GM13977 (cell line): Measurements from ENCODE around the gene CUEDC2.

Source experiments
- DNase-seq: peaks from one replicate; pipeline ENCODE4 v3.0.0; 2012; ENCODE audit warnings: low spot score
- CTCF ChIP-seq: IDR thresholded peaks from 2 replicates; pipeline ENCODE4 v1.5.1; 2012; ENCODE audit warnings: mild to moderate bottlenecking, control low read depth; ENCODE audit not compliant: insufficient read depth; ENCODE audit errors: extremely low read depth, missing control alignments
- in situ Hi-C: fragments of 300-500 bp; cut with MboI; formaldehyde crosslinking; loops from one replicate; pipeline ENCODE4 v1.12.0; 2022; ENCODE audit warnings: low sequenced_read_pairs, low pct_unique_long_range_greater_than_20kb, mixed read lengths, inconsistent platforms; ENCODE audit not compliant: unreplicated experiment

Gene CUEDC2

GRCh38 chr10:102424916-102425315, 7.5 kb downstream of the CUEDC2 start:
- in situ Hi-C loops, result no loop called here
- no peak for DNase-seq
- no peak for TF ChIP-seq CTCF

DNA sequence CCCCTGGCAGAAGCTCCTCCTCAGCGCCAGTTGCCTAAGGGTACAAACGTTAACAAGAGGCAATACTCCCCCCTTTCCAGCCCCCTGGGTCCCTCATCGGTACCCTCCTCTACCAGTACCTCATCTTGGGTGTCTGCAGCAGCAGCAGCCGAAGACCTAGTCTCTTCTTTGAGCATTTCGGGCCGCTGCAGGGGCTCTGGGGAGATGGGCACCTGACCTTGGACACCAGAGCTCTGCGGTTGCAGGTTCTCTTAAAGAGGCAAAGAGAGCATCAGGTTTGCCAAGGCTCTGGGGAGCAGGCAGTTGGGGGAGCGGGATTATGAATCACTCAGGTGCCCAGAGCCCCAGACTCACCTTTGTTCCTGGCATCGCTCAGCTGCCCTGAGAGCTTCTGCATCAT, 8.2 kb downstream of the CUEDC2 start:
- in situ Hi-C loops, result no loop called here

DNA sequence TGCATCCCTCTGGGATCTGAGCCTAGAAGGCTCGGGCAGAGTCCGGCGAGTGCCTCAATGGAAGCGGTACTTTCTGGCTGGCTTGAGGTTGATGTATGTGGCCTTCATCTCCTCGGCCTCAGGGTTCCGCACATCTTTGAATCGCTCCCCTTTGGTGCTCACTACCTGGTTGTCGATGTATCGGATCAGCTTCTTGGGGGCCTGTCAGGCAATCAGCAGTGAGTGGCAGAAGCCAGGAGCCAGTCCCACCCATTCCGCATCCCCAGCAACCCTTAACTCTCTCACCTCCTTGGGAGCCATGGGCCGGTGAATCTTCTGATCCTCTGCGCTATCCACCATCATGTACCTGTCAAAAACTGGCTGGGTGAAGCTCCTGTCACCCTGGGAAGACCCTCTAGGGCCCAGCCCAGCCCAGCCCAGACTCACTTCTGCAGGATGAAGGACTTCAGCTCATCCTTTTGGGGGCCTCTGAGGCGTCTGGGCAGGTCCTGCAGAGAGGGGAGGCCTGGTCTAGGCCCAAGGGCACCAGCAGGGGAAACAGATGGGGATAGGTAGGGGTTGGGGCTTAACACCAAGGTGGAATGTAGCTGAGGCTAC, 8.9 kb downstream of the CUEDC2 start:
- DNase-seq, result no peak
- in situ Hi-C loops, result no loop called here
- no peak for TF ChIP-seq CTCF

More for the DNA sequence above, 8.2 kb downstream of the CUEDC2 start:
- no peak for DNase-seq
- no peak for TF ChIP-seq CTCF

DNA sequence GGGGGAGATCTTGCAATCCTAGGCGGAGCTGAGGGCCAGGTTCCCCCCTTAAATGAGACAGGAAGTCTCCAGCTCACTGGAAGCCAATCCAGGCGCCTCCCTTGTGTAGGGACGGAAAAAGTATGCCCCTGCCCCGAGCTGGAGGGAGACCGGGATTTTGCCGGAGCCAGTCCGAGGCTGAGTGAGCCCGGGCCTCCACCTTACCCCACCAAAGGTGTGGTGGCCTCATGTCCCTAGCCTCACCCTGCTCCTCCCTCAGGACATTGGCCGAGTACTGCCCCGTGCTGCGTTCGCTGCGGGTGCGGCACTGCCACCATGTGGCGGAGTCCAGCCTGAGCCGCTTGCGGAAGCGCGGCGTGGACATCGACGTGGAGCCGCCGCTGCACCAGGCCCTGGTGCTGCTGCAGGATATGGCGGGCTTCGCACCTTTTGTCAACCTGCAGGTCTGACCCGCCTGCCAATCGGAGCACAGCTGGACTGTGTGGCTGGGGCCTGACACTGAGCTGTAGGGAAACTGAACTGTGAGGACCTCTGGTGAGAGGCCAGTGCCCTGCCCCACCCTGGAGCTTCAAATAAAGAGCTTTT, 9.7 kb downstream of the CUEDC2 start:
- in situ Hi-C loops, result no loop called here

DNA sequence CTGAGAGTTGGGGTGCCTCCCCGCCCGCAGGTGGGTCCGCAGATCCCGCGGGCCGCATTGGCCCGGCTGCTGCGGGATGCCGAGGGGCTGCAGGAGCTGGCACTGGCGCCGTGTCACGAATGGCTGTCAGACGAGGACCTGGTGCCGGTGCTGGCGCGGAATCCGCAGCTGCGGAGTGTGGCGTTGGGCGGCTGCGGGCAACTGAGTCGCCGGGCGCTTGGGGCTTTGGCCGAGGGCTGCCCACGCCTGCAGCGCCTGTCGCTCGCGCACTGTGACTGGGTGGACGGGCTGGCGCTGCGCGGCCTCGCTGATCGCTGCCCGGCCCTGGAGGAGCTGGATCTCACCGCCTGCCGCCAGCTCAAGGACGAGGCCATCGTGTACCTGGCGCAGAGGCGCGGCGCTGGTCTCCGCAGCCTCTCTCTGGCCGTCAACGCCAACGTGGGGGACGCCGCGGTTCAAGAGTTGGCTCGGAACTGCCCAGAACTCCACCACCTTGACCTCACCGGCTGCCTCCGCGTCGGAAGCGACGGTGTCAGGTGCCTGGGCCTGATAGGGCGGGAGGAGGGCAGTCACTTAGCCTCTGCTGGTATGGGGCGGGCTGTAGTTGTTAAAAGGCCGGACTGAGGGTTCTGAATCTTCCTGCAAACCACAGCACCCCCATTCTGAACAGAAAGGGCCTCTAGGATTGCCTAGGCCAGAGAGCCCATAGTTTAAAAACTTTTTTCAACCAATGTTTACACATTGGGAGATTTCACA, 10.4 kb downstream of the CUEDC2 start:
- in situ Hi-C loops, result no loop called here
- DNase-seq, result no peak
- no peak for TF ChIP-seq CTCF

More for the DNA sequence above, 9.7 kb downstream of the CUEDC2 start:
- peak; percentile 92 for TF ChIP-seq CTCF
- peak; percentile 78 for DNase-seq

DNA sequence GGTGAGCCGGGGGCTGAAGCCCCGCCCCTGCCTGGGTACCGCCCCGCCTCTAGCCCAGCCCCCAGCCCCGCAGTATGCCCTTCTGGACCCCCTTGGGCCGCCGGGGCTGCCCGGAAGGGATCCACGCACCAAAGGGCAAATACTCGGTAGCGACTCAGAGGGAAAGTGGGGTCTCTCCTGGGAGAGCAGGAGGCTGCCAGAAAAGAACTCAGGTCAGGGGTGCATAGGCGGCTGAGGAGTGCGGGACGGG, 10.9 kb downstream of the CUEDC2 start:
- TF ChIP-seq CTCF, result no peak
- no peak for DNase-seq
- in situ Hi-C loops, result no loop called here
